Glutamatergic neuron (in vitro differentiated cells): ENCODE results near the gene XIRP1. TPM values are rescaled to one million over a fixed set of nuclear protein-coding genes. Genes with fewer than 3 reads are reported as not detected.

Source experiments
- DNase-seq: peaks from one replicate; pipeline ENCODE4 v3.0.0; 2022
- H3K27ac Mint-ChIP-seq: one replicate; pipeline ENCODE4 v1.8.0; 2020; ENCODE audit warnings: mild to moderate bottlenecking, mixed read lengths, inconsistent platforms; ENCODE audit not compliant: unreplicated experiment
- H3K27me3 Mint-ChIP-seq: one replicate; pipeline ENCODE4 v1.8.0; 2020; ENCODE audit warnings: mild to moderate bottlenecking, moderate library complexity, mixed read lengths, inconsistent platforms; ENCODE audit not compliant: unreplicated experiment
- H3K36me3 Mint-ChIP-seq: one replicate; pipeline ENCODE4 v1.8.0; 2020; ENCODE audit warnings: mild to moderate bottlenecking, mixed read lengths, inconsistent platforms; ENCODE audit not compliant: unreplicated experiment
- H3K4me1 Mint-ChIP-seq: one replicate; pipeline ENCODE4 v1.8.0; 2020; ENCODE audit warnings: mild to moderate bottlenecking, low read depth, mixed read lengths, inconsistent platforms; ENCODE audit not compliant: unreplicated experiment
- H3K4me3 Mint-ChIP-seq: one replicate; pipeline ENCODE4 v1.8.0; 2020; ENCODE audit warnings: mild to moderate bottlenecking, mixed read lengths, inconsistent platforms; ENCODE audit not compliant: unreplicated experiment
- H3K9me3 Mint-ChIP-seq: one replicate; pipeline ENCODE4 v1.8.0; 2020; ENCODE audit warnings: mild to moderate bottlenecking, moderate library complexity, mixed read lengths, inconsistent platforms; ENCODE audit not compliant: unreplicated experiment
- CTCF ChIP-seq: fragments of 200-600 bp; sonication (generic); IDR thresholded peaks from one replicate; pipeline ENCODE4 v1.5.0; 2021; ENCODE audit not compliant: partially characterized antibody, unreplicated experiment
- total RNA-seq: library from RNA; stranded (reverse); fragmentation: NEBNext Ultra II Directional; extraction: Animal tissue kit (Norgen Biotek cat#: 25700); gene quantifications from one replicate; pipeline ENCODE4 v1.2.1, GENCODE V29; 2021; ENCODE audit not compliant: unreplicated experiment

XIRP1 gene
- total RNA-seq, 1 donor from 2014 or later, result 0.34 TPM

GRCh38 chr3:39142067-39142466 is 50.3 kb downstream of the XIRP1 start:
- H3K27me3 Mint-ChIP-seq, result peaks cover 16% of the 10 kb centered on the region
- H3K27ac Mint-ChIP-seq, result no peak overlapping the region
- H3K9me3 Mint-ChIP-seq, result peaks cover 8% of the 10 kb centered on the region
- H3K4me1 Mint-ChIP-seq, result peaks cover 30% of the 10 kb centered on the region
- DNase-seq, result no peak
- no peak for TF ChIP-seq CTCF
- no peak overlapping the region for H3K4me3 Mint-ChIP-seq
- no peaks in the 10 kb centered on the region for H3K36me3 Mint-ChIP-seq

- no peak for DNase-seq
- no peak overlapping the region for H3K4me3 Mint-ChIP-seq
- no peak for TF ChIP-seq CTCF
- H3K4me1 Mint-ChIP-seq, result peaks cover 23% of the 10 kb centered on the region
- H3K9me3 Mint-ChIP-seq, result peaks cover 3% of the 10 kb centered on the region
- peaks cover 9% of the 10 kb centered on the region for H3K27me3 Mint-ChIP-seq
- no peaks in the 10 kb centered on the region for H3K36me3 Mint-ChIP-seq
- no peak overlapping the region for H3K27ac Mint-ChIP-seq
Observed at GRCh38 chr3:39141171-39141995, 51.0 kb downstream of the XIRP1 start.

DNA sequence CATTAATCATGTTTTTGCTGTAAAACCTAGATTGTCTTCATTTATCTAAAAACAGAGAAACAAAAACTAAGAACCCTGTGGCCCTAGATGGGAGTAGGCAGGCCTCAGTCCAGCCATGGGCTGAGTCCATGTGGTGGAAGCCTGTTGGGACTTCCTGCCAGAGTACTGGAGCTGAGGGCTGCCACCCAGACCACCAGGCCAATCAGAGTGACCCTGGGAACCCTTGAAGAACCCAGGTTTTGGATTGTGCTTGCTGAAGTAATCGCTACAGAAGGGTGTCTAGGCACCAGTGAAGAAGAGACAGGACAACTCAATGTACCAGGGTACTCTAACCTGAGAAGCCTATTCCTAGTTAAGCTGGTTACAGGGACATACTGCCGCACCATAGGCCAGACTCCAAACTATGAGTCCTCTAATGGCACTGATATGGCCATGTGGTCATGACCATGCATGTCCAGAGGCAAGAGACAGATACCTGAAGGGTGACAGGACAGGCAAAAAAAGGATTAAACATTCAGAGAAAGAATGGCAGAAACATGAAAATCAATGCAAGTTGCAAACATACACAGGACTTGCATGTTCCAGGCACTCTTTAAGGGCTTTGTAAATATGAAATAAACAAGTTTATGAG is 51.9 kb downstream of the XIRP1 start:
- H3K36me3 Mint-ChIP-seq, result no peaks in the 10 kb centered on the region
- peaks cover 1% of the 10 kb centered on the region for H3K9me3 Mint-ChIP-seq
- no peak for TF ChIP-seq CTCF
- no peak overlapping the region for H3K4me3 Mint-ChIP-seq
- H3K4me1 Mint-ChIP-seq, result peaks cover 15% of the 10 kb centered on the region
- DNase-seq, result no peak
- H3K27ac Mint-ChIP-seq, result no peak overlapping the region
- peaks cover 4% of the 10 kb centered on the region for H3K27me3 Mint-ChIP-seq

DNA sequence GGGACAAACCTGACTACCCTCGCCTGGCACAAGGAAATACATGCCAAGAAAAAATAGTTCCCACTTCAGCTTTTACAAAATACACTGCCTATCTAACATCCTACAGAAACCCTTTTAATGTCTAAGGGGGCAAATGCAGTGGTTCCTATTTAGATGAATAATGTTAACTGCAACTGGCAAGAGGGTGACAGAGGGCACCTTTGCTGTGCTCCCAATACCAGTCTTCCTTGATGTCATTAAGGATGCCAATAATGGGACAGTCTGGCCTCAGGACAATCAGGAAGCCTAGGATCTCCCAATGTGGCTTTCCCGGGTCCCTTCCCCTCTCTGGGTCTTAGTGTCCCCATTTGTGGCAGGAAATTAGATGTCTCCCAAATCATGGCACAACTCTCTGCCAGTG is 53.0 kb downstream of the XIRP1 start:
- peaks cover 9% of the 10 kb centered on the region for H3K4me1 Mint-ChIP-seq
- no peak overlapping the region for H3K4me3 Mint-ChIP-seq
- DNase-seq, result no peak
- H3K36me3 Mint-ChIP-seq, result no peaks in the 10 kb centered on the region
- TF ChIP-seq CTCF, result no peak
- no peak overlapping the region for H3K27ac Mint-ChIP-seq
- H3K27me3 Mint-ChIP-seq, result peaks cover 2% of the 10 kb centered on the region
- peaks cover 1% of the 10 kb centered on the region for H3K9me3 Mint-ChIP-seq

- Mint-ChIP-seq H3K36me3 (no peaks in the 10 kb centered on the region), H3K9me3 (peaks cover 1% of the 10 kb centered on the region), H3K27ac (no peak overlapping the region), H3K4me1 (peaks cover 4% of the 10 kb centered on the region), H3K4me3 (no peak overlapping the region), H3K27me3 (no peaks in the 10 kb centered on the region)
- TF ChIP-seq CTCF, result no peak
- DNase-seq, result no peak
Observed at GRCh38 chr3:39138804-39139415, 53.5 kb downstream of the XIRP1 start.
